Measurements from ENCODE around the gene APOBEC3H.

Gene APOBEC3H

DNA sequence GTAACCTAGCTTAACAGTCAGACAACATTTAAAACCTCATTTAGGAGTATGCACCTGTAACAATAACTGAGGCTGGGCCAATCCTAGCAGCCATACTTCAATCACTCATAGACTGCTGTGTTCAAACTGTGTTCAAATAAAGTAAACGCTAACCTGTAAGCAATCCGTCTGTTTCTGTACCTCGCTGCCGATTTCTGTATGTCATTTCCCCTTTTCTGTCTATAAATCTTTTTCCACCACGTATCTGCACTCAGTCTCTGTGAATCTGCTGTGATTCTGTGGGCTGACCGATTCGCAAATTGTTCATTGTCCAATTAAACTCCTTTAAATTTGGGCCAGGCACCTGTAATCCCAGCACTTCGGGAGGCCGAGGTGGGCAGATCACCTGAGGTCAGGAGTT is 12.3 kb downstream of the APOBEC3H start:
- Histone ChIP-seq H3K36me3 (ENCODE audit: control insufficient read depth in 1 of 2, insufficient read depth in 2 of 2, low read length in 2 of 2) (no peaks in the 10 kb centered on the region), H3K9me3 (ENCODE audit: control insufficient read depth in 1 of 2, low read length in 2 of 2) (no peaks in the 10 kb centered on the region), H3K4me1 (ENCODE audit: control insufficient read depth in 1 of 2, insufficient read depth in 2 of 2, low read length in 2 of 2) (no peaks in the 10 kb centered on the region), H3K27ac (ENCODE audit: low read depth, low read length) (no peak overlapping the region), H3K27me3 (ENCODE audit: control insufficient read depth in 1 of 2, insufficient read depth in 2 of 2, low read length in 2 of 2) (no peaks in the 10 kb centered on the region), H3K9ac (ENCODE audit: low read depth in 1 of 2, low read length in 2 of 2) (no peak overlapping the region), H3K4me3 (ENCODE audit: low read depth in 1 of 2, low read length in 2 of 2) (no peak overlapping the region)

- Histone ChIP-seq H3K36me3 (ENCODE audit: control insufficient read depth in 1 of 2, insufficient read depth in 2 of 2, low read length in 2 of 2) (no peaks in the 10 kb centered on the region), H3K4me3 (ENCODE audit: low read depth in 1 of 2, low read length in 2 of 2) (no peak overlapping the region), H3K9me3 (ENCODE audit: control insufficient read depth in 1 of 2, low read length in 2 of 2) (no peaks in the 10 kb centered on the region), H3K27ac (ENCODE audit: low read depth, low read length) (no peak overlapping the region), H3K9ac (ENCODE audit: low read depth in 1 of 2, low read length in 2 of 2) (no peak overlapping the region), H3K27me3 (ENCODE audit: control insufficient read depth in 1 of 2, insufficient read depth in 2 of 2, low read length in 2 of 2) (no peaks in the 10 kb centered on the region), H3K4me1 (ENCODE audit: control insufficient read depth in 1 of 2, insufficient read depth in 2 of 2, low read length in 2 of 2) (no peaks in the 10 kb centered on the region)
These were observed 13.9 kb downstream of the APOBEC3H start for GRCh38 chr22:39110631-39111561.

DNA sequence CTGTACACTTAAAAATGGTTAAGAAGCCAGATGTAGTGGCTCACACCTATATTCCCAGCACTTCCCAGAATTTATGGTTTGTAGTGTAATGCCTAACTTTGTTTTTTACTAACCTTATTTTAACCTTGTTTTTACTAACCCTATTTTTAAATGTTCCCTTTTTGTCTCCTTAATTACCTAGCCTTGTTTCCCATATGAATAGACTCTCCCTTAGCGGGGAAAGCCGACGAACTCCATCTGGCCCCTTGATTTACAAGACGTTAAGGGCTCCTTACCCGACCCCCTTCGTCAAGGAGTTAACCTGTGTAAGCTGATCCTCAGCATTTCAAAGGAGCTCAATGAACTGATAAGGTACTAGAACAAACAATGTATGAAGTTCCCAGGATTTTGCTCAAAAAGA is 17.1 kb downstream of the APOBEC3H start:
- no peak overlapping the region for H3K9ac ChIP-seq (ENCODE audit: low read depth in 1 of 2, low read length in 2 of 2)
- no peaks in the 10 kb centered on the region for H3K36me3 ChIP-seq (ENCODE audit: control insufficient read depth in 1 of 2, insufficient read depth in 2 of 2, low read length in 2 of 2)
- H3K4me1 ChIP-seq (ENCODE audit: control insufficient read depth in 1 of 2, insufficient read depth in 2 of 2, low read length in 2 of 2): peaks cover 0 to 7% of the 10 kb centered on the region in 2 donors
- no peak overlapping the region for H3K4me3 ChIP-seq (ENCODE audit: low read depth in 1 of 2, low read length in 2 of 2)
- H3K27ac ChIP-seq (ENCODE audit: low read depth, low read length): no peak overlapping the region
- H3K27me3 ChIP-seq (ENCODE audit: control insufficient read depth in 1 of 2, insufficient read depth in 2 of 2, low read length in 2 of 2): no peaks in the 10 kb centered on the region
- no peaks in the 10 kb centered on the region for H3K9me3 ChIP-seq (ENCODE audit: control insufficient read depth in 1 of 2, low read length in 2 of 2)

GRCh38 chr22:39115570-39115969 is 18.5 kb downstream of the APOBEC3H start:
- no peak overlapping the region for H3K27ac ChIP-seq (ENCODE audit: low read depth, low read length)
- no peaks in the 10 kb centered on the region for H3K27me3 ChIP-seq (ENCODE audit: control insufficient read depth in 1 of 2, insufficient read depth in 2 of 2, low read length in 2 of 2)
- H3K4me3 ChIP-seq (ENCODE audit: low read depth in 1 of 2, low read length in 2 of 2): no peak overlapping the region
- no peaks in the 10 kb centered on the region for H3K9me3 ChIP-seq (ENCODE audit: control insufficient read depth in 1 of 2, low read length in 2 of 2)
- H3K9ac ChIP-seq (ENCODE audit: low read depth in 1 of 2, low read length in 2 of 2): no peak overlapping the region
- no peaks in the 10 kb centered on the region for H3K36me3 ChIP-seq (ENCODE audit: control insufficient read depth in 1 of 2, insufficient read depth in 2 of 2, low read length in 2 of 2)
- peaks cover 0 to 7% of the 10 kb centered on the region in 2 donors for H3K4me1 ChIP-seq (ENCODE audit: control insufficient read depth in 1 of 2, insufficient read depth in 2 of 2, low read length in 2 of 2)

GRCh38 chr22:39115977-39116621 is 19.1 kb downstream of the APOBEC3H start:
- H3K27ac ChIP-seq (ENCODE audit: low read depth, low read length): no peak overlapping the region

DNA sequence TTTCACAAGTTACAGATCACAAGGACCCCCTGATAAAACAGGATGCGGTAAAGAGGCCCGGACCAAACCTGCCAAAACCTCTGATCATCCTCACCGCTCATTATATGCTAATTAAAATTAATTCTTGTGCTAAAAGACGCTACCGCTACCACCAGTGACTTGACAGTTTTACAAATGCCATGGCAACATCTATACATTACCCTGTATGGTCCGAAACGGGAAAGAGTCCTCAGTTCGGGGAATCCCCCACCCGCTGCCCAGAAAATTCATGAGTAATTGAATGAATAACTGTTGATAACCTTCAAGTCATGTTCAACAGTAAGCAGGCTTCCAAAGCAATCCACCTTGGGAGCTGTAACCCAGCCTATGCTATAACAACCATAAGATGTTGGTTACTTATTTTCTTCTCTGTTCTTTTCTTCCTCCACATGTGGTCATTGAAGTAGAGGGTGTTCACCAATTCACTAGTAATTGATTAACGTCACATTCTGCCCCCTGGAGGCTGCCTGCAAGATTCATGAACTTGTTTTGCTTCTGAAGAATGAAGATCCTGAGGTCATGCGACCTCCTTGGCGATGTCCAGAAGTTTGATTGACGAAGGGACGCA is 20.6 kb downstream of the APOBEC3H start:
- H3K27me3 ChIP-seq (ENCODE audit: control insufficient read depth in 1 of 2, insufficient read depth in 2 of 2, low read length in 2 of 2): no peaks in the 10 kb centered on the region
- H3K9me3 ChIP-seq (ENCODE audit: control insufficient read depth in 1 of 2, low read length in 2 of 2): no peaks in the 10 kb centered on the region
- H3K4me3 ChIP-seq (ENCODE audit: low read depth in 1 of 2, low read length in 2 of 2): peak overlapping the region in 1 of 2 donors; percentile 15
- peak overlapping the region; percentile 12 to 21 for H3K9ac ChIP-seq (ENCODE audit: low read depth in 1 of 2, low read length in 2 of 2)
- peaks cover 0 to 7% of the 10 kb centered on the region in 2 donors for H3K4me1 ChIP-seq (ENCODE audit: control insufficient read depth in 1 of 2, insufficient read depth in 2 of 2, low read length in 2 of 2)
- H3K27ac ChIP-seq (ENCODE audit: low read depth, low read length): no peak overlapping the region
- no peaks in the 10 kb centered on the region for H3K36me3 ChIP-seq (ENCODE audit: control insufficient read depth in 1 of 2, insufficient read depth in 2 of 2, low read length in 2 of 2)

More at GRCh38 chr22:39115977-39116621, 19.1 kb downstream of the APOBEC3H start:
- H3K36me3 ChIP-seq (ENCODE audit: control insufficient read depth in 1 of 2, insufficient read depth in 2 of 2, low read length in 2 of 2): no peaks in the 10 kb centered on the region
- peaks cover 0 to 7% of the 10 kb centered on the region in 2 donors for H3K4me1 ChIP-seq (ENCODE audit: control insufficient read depth in 1 of 2, insufficient read depth in 2 of 2, low read length in 2 of 2)
- no peak overlapping the region for H3K4me3 ChIP-seq (ENCODE audit: low read depth in 1 of 2, low read length in 2 of 2)
- no peaks in the 10 kb centered on the region for H3K27me3 ChIP-seq (ENCODE audit: control insufficient read depth in 1 of 2, insufficient read depth in 2 of 2, low read length in 2 of 2)
- no peaks in the 10 kb centered on the region for H3K9me3 ChIP-seq (ENCODE audit: control insufficient read depth in 1 of 2, low read length in 2 of 2)
- no peak overlapping the region for H3K9ac ChIP-seq (ENCODE audit: low read depth in 1 of 2, low read length in 2 of 2)

- H3K9ac ChIP-seq (ENCODE audit: low read depth in 1 of 2, low read length in 2 of 2): no peak overlapping the region
- no peaks in the 10 kb centered on the region for H3K36me3 ChIP-seq (ENCODE audit: control insufficient read depth in 1 of 2, insufficient read depth in 2 of 2, low read length in 2 of 2)
- H3K4me1 ChIP-seq (ENCODE audit: control insufficient read depth in 1 of 2, insufficient read depth in 2 of 2, low read length in 2 of 2): peaks cover 0 to 7% of the 10 kb centered on the region in 2 donors
- no peak overlapping the region for H3K4me3 ChIP-seq (ENCODE audit: low read depth in 1 of 2, low read length in 2 of 2)
- H3K27ac ChIP-seq (ENCODE audit: low read depth, low read length): no peak overlapping the region
- no peaks in the 10 kb centered on the region for H3K9me3 ChIP-seq (ENCODE audit: control insufficient read depth in 1 of 2, low read length in 2 of 2)
- H3K27me3 ChIP-seq (ENCODE audit: control insufficient read depth in 1 of 2, insufficient read depth in 2 of 2, low read length in 2 of 2): no peaks in the 10 kb centered on the region
These were observed 23.9 kb downstream of the APOBEC3H start for GRCh38 chr22:39120983-39121382.

DNA sequence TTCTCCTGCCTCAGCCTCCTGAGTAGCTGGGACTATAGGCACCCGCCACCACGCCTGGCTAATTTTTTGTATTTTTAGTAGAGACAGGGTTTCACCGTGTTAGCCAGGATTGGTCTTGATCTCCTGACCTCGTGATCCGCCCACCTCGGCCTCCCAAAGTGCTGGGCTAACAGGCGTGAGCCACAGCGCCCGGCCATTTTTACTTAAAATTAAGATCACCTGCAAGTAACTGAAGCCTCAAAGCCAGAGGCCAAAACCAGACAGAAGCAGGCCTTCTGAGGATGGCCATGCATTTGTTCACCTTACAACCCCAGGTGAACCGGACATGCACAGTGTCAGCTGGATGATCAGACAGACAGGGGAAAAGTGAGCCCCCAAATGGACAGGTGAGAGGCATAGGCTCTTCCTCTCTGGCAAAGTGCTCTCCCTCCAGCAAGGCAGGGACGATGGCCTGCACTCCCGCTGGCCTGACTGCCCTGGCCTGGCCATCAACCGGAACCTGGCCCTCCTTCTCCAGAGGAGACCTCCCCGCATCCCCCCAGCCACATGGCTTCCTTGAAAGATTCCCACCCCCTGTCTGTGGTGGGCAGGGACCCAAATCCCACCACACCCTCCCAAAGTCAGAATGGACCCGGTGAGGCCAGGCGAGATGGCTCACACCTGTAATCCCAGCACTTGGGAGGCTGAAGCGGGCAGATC is 25.9 kb downstream of the APOBEC3H start:
- H3K4me3 ChIP-seq (ENCODE audit: low read depth in 1 of 2, low read length in 2 of 2): no peak overlapping the region
- no peak overlapping the region for H3K9ac ChIP-seq (ENCODE audit: low read depth in 1 of 2, low read length in 2 of 2)
- H3K4me1 ChIP-seq (ENCODE audit: control insufficient read depth in 1 of 2, insufficient read depth in 2 of 2, low read length in 2 of 2): peaks cover 0 to 2% of the 10 kb centered on the region in 2 donors
- H3K27ac ChIP-seq (ENCODE audit: low read depth, low read length): no peak overlapping the region
- no peaks in the 10 kb centered on the region for H3K9me3 ChIP-seq (ENCODE audit: control insufficient read depth in 1 of 2, low read length in 2 of 2)
- H3K27me3 ChIP-seq (ENCODE audit: control insufficient read depth in 1 of 2, insufficient read depth in 2 of 2, low read length in 2 of 2): no peaks in the 10 kb centered on the region
- no peaks in the 10 kb centered on the region for H3K36me3 ChIP-seq (ENCODE audit: control insufficient read depth in 1 of 2, insufficient read depth in 2 of 2, low read length in 2 of 2)

GRCh38 chr22:39123751-39124581 is 26.9 kb downstream of the APOBEC3H start:
- peaks cover 6 to 8% of the 10 kb centered on the region in 2 donors for H3K4me1 ChIP-seq (ENCODE audit: control insufficient read depth in 1 of 2, insufficient read depth in 2 of 2, low read length in 2 of 2)
- H3K9ac ChIP-seq (ENCODE audit: low read depth in 1 of 2, low read length in 2 of 2): no peak overlapping the region
- H3K27ac ChIP-seq (ENCODE audit: low read depth, low read length): no peak overlapping the region
- H3K9me3 ChIP-seq (ENCODE audit: control insufficient read depth in 1 of 2, low read length in 2 of 2): no peaks in the 10 kb centered on the region
- H3K4me3 ChIP-seq (ENCODE audit: low read depth in 1 of 2, low read length in 2 of 2): no peak overlapping the region
- no peaks in the 10 kb centered on the region for H3K36me3 ChIP-seq (ENCODE audit: control insufficient read depth in 1 of 2, insufficient read depth in 2 of 2, low read length in 2 of 2)
- no peaks in the 10 kb centered on the region for H3K27me3 ChIP-seq (ENCODE audit: control insufficient read depth in 1 of 2, insufficient read depth in 2 of 2, low read length in 2 of 2)

Measured in duodenal mucosa (tissue), 2 donors.